GM12874 (cell line): Measurements from ENCODE around the gene PTPRM.

ENCODE experiments used
- CTCF ChIP-seq: IDR thresholded peaks from 2 replicates; pipeline ENCODE4 v1.5.1; 2011; ENCODE audit warnings: low read depth, mild to moderate bottlenecking, control low read depth, low read length, moderate library complexity; ENCODE audit not compliant: insufficient read depth

Gene PTPRM

GRCh38 chr18:7945882-7946281 lies 378.8 kb downstream of the PTPRM start:
- no peak for TF ChIP-seq CTCF

DNA sequence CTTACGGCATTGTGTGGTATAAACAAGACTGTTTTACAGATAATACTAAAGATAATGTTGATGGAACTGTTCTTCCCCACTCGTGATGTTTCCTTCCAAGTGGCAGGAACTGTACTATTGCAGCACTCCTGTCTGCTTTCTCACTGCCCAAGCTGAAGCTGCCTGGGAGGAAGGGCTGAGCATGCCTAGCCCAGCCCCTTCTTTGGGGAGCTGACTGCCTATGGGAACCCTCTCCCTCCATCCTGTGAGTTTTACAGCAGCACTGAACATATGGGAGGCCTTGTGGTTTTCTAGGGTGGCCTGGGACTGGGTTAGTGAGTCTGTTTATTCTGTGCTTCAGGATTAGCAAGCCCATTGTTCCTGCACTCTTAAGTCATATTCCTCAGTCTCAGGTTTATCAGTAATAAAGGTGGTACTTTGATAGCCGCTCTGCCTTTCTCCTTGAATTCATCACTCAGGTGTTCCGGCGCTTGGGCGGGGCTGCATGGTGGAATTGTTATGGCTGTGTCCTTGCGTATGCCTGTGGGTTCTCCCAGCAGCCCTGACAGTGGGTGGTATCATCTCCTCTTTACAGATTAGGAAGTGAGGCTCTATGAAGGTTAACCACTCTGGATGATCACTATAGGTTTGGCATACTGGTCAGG lies 379.7 kb downstream of the PTPRM start:
- no peak for TF ChIP-seq CTCF

GRCh38 chr18:7950380-7951136 lies 383.4 kb downstream of the PTPRM start:
- no peak for TF ChIP-seq CTCF

GRCh38 chr18:7953095-7953958 lies 386.2 kb downstream of the PTPRM start:
- no peak for TF ChIP-seq CTCF

GRCh38 chr18:7954238-7954637 lies 387.1 kb downstream of the PTPRM start:
- no peak for TF ChIP-seq CTCF

DNA sequence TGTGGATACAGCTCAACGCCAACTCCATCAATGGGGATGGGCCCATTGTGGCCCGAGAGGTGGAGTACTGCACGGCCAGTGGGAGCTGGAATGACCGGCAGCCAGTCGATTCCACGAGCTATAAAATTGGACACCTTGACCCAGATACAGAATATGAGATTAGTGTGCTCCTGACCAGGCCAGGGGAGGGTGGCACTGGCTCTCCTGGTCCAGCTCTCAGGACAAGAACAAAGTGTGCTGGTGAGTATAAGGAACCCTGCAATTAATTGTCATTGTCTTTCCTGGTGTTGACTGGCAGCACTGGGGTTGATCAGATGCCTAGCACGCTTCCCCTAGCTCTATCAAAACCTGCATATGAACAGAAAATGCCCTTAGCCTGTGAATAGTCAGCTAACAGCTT lies 388.1 kb downstream of the PTPRM start:
- TF ChIP-seq CTCF: no peak

DNA sequence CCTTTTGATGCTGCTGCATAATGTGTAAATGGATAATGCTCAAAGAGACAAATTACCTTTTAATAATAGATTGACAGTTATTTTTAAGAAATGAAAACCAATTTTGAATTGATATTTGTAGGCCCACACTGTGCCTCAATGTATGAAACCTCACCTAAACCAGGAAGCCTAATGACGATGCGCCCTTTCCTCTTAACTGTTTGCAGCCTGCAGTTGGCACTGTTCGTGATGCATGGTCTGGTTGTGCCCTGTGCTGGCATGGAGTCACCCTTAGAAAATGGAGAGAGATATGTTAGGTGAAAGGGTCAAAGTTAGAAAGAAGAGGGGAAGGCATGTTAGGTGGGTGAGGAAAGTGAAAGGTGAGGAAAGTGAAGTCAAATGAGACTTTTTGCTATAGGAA lies 390.2 kb downstream of the PTPRM start:
- TF ChIP-seq CTCF: no peak
